Sigmoid colon (tissue), 7 donors: Measurements from ENCODE around the gene MEOX2. TPM values are rescaled to one million over a fixed set of nuclear protein-coding genes. Genes with fewer than 3 reads are reported as not detected.

Source experiments
- DNase-seq: peaks from one replicate; pipeline ENCODE4 v3.0.0-alpha.2; 2019
- H3K27ac ChIP-seq, 4 donors: fragments of 200-600 bp; sonication (generic); one replicate each; pipeline ENCODE4 v1.5.1; 2016 to 2019; ENCODE audit warnings: mild to moderate bottlenecking in 1 of 4
- H3K27me3 ChIP-seq, 3 donors: fragments of 200-600 bp; sonication (generic); one replicate each; pipeline ENCODE4 v1.5.1; 2019; ENCODE audit warnings: mild to moderate bottlenecking in 1 of 3
- H3K36me3 ChIP-seq, 4 donors: fragments of 200-600 bp; sonication (generic); one replicate each; pipeline ENCODE4 v1.5.1; 2016 to 2019
- H3K4me1 ChIP-seq, 4 donors: fragments of 200-600 bp; sonication (generic); one replicate each; pipeline ENCODE4 v1.5.1; 2017 to 2019
- H3K4me3 ChIP-seq, 4 donors: fragments of 200-600 bp; sonication (generic); one replicate each; pipeline ENCODE4 v1.5.1; 2017 to 2019; ENCODE audit warnings: mild to moderate bottlenecking in 2 of 4, moderate library complexity in 1 of 4
- H3K9me3 ChIP-seq, 4 donors: fragments of 200-600 bp in 3 of 4; sonication (generic) in 3 of 4; one replicate each; pipeline versions ENCODE4 v1.5.1 to v1.6.1; 2013 to 2019
- EP300 ChIP-seq, 4 donors: sonication (generic); formaldehyde crosslinking; IDR thresholded peaks; one replicate each; pipeline ENCODE4 v1.6.1; 2017; ENCODE audit warnings: antibody characterized with exemption in 4 of 4
- POLR2A ChIP-seq, 2 donors: fragments of 450-650 bp; IDR thresholded peaks; one replicate each; pipeline ENCODE4 v1.6.1; 2016; ENCODE audit warnings: antibody characterized with exemption in 2 of 2, mild to moderate bottlenecking in 2 of 2, moderate library complexity in 2 of 2
- POLR2AphosphoS5 ChIP-seq, 4 donors: sonication (generic); formaldehyde crosslinking; IDR thresholded peaks; one replicate each; pipeline ENCODE4 v1.6.1; 2017; ENCODE audit warnings: antibody characterized with exemption in 4 of 4
- WGBS, 2 donors: extraction: QIAGEN DNeasy Blood & Tissue Kit; methylation state at CpG; one replicate each; pipeline ENCODE4 v1.1.7; 2013; 5-methylcytosine and 5-hydroxymethylcytosine counted together
- intact Hi-C: fragments of 100-400 bp; cut with DNase I; formaldehyde crosslinking; loops from one replicate; pipeline ENCODE4 v1.15.1; 2023
- polyA plus RNA-seq, 3 donors: library from polyadenylated mRNA; stranded (reverse); fragments of 200-250 nt; gene quantifications; one replicate each; pipeline ENCODE4 v1.2.3, GENCODE V29; 2013
- total RNA-seq, 4 donors: library from RNA; depleted of rRNA; stranded (reverse); fragments of >200 nt; gene quantifications; one replicate each; pipeline ENCODE4 v1.1.0, GENCODE V29; 2016
- TF ChIP-seq, protein P1 (sequence below), 4 experiments: fragments of 450-650 bp in 3 of 4; fragments of 200-600 bp in 1 of 4; IDR thresholded peaks; one replicate each; pipeline ENCODE4 v1.5.1; 2016 to 2019; ENCODE audit warnings: antibody characterized with exemption in 4 of 4, mild to moderate bottlenecking in 3 of 4, moderate library complexity in 2 of 4
- donor health status: healthy with polysubstance abuse.
- donor health status: Bipolar disorder and iron deficiency.
- donor health status: healthy.

Gene MEOX2
- total and polyA plus RNA-seq, 7 donors = 0.23 to 9.7 (median 1.6) TPM

GRCh38 chr7:15571301-15571878 is 115.1 kb downstream of the MEOX2 start:
- DNase-seq = no peak
- 8 to 52% methylated on average over 3 of the region's 3 CpGs for WGBS, 2 donors
- Histone ChIP-seq H3K27me3 (no peaks in the 10 kb centered on the region), H3K9me3 (no peaks in the 10 kb centered on the region), H3K4me3 (no peak overlapping the region), H3K36me3 (no peaks in the 10 kb centered on the region), H3K4me1 (peaks cover 0 to 13% (median 2%) of the 10 kb centered on the region in 4 donors), H3K27ac (no peak overlapping the region)
- TF ChIP-seq EP300 (IDR thresholded peaks at IDR 0.05) = no peak
- TF ChIP-seq, protein P1, sequence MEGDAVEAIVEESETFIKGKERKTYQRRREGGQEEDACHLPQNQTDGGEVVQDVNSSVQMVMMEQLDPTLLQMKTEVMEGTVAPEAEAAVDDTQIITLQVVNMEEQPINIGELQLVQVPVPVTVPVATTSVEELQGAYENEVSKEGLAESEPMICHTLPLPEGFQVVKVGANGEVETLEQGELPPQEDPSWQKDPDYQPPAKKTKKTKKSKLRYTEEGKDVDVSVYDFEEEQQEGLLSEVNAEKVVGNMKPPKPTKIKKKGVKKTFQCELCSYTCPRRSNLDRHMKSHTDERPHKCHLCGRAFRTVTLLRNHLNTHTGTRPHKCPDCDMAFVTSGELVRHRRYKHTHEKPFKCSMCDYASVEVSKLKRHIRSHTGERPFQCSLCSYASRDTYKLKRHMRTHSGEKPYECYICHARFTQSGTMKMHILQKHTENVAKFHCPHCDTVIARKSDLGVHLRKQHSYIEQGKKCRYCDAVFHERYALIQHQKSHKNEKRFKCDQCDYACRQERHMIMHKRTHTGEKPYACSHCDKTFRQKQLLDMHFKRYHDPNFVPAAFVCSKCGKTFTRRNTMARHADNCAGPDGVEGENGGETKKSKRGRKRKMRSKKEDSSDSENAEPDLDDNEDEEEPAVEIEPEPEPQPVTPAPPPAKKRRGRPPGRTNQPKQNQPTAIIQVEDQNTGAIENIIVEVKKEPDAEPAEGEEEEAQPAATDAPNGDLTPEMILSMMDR (IDR thresholded peaks at IDR 0.05) = no peak
- TF ChIP-seq POLR2AphosphoS5 (IDR thresholded peaks at IDR 0.05) = no peak
- TF ChIP-seq POLR2A (IDR thresholded peaks at IDR 0.05) = no peak
- intact Hi-C loops = no loop called here

- WGBS, 2 donors = 75 to 80% methylated on average over 2 of the region's 2 CpGs
- TF ChIP-seq, protein P1 (IDR thresholded peaks at IDR 0.05) = no peak
- TF ChIP-seq POLR2A (IDR thresholded peaks at IDR 0.05) (no peak), EP300 (IDR thresholded peaks at IDR 0.05) (no peak), POLR2AphosphoS5 (IDR thresholded peaks at IDR 0.05) (no peak)
- intact Hi-C loops = no loop called here
Measured at GRCh38 chr7:15567652-15568051, 118.8 kb downstream of the MEOX2 start.

GRCh38 chr7:15567036-15567435 is 119.4 kb downstream of the MEOX2 start:
- H3K27me3 ChIP-seq = no peaks in the 10 kb centered on the region
- no peak for TF ChIP-seq POLR2AphosphoS5 (IDR thresholded peaks at IDR 0.05)
- TF ChIP-seq POLR2A (IDR thresholded peaks at IDR 0.05) = no peak
- TF ChIP-seq, protein P1 (IDR thresholded peaks at IDR 0.05) = no peak
- TF ChIP-seq EP300 (IDR thresholded peaks at IDR 0.05) = no peak
- no peak for DNase-seq
- no peaks in the 10 kb centered on the region for H3K36me3 ChIP-seq
- H3K27ac ChIP-seq = no peak overlapping the region
- WGBS, 2 donors = 86 to 88% methylated on average over 3 of the region's 3 CpGs
- H3K4me3 ChIP-seq = no peak overlapping the region
- intact Hi-C loops = no loop called here
- H3K4me1 ChIP-seq = peaks cover 0 to 13% (median 2%) of the 10 kb centered on the region in 4 donors
- no peaks in the 10 kb centered on the region for H3K9me3 ChIP-seq

More at GRCh38 chr7:15567652-15568051, 118.8 kb downstream of the MEOX2 start:
- H3K27me3 ChIP-seq = no peaks in the 10 kb centered on the region
- no peak overlapping the region for H3K27ac ChIP-seq
- peaks cover 0 to 13% (median 2%) of the 10 kb centered on the region in 4 donors for H3K4me1 ChIP-seq
- no peaks in the 10 kb centered on the region for H3K36me3 ChIP-seq
- no peak overlapping the region for H3K4me3 ChIP-seq
- H3K9me3 ChIP-seq = no peaks in the 10 kb centered on the region
- DNase-seq = no peak

DNA sequence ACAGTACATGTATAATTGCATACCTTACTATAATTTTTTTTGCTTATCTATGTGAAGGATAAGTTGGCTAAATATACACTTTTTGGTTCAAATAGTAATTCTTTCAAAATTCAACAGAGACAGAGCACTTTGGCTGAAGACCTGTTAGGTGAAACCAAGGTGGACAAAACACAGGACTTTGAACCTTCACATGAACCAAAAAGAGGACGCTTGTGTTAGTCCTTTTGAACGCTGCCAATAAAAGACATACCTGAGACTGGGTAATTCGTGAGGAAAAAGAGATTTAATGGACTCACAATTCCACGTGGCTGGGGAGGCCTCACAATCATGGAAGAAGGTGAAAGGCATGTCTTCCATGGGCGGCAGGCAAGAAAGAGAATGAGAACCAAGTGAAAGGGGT is 120.0 kb downstream of the MEOX2 start:
- H3K4me3 ChIP-seq = no peak overlapping the region
- no peaks in the 10 kb centered on the region for H3K27me3 ChIP-seq
- no peak for TF ChIP-seq POLR2A (IDR thresholded peaks at IDR 0.05)
- TF ChIP-seq EP300 (IDR thresholded peaks at IDR 0.05) = no peak
- TF ChIP-seq, protein P1 (IDR thresholded peaks at IDR 0.05) = no peak
- TF ChIP-seq POLR2AphosphoS5 (IDR thresholded peaks at IDR 0.05) = no peak
- WGBS, 2 donors = 85 to 86% methylated on average over 5 of the region's 5 CpGs
- H3K4me1 ChIP-seq = peaks cover 0 to 10% (median under 1%) of the 10 kb centered on the region in 4 donors
- no peaks in the 10 kb centered on the region for H3K9me3 ChIP-seq
- H3K27ac ChIP-seq = no peak overlapping the region
- intact Hi-C loops = no loop called here
- no peak for DNase-seq
- no peaks in the 10 kb centered on the region for H3K36me3 ChIP-seq

DNA sequence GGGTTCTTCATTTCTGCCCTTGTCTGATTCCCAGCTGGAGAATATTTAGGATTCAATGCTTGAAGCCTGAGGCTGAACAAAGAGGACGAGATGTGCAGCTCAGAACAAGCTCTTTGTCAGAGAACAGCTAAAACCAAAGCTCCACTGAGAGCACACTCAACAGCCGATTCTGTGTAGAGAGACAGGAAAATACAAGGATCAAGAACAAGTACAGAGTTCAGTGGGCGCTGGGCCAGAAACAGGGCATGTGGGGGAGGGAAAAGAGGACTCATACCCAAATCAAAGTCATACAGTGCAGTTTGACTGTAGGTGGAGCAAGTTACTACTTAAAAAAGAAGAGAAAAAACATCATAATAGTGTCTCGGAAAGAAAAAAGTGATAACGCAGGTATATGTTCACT is 124.6 kb downstream of the MEOX2 start, which contains the start of gene AGMO:
Gene AGMO, minus strand, starts transcription at position 181 of the 400 bp plus-strand sequence.
- WGBS, 2 donors = 18 to 65% methylated on average over 5 of the region's 5 CpGs
- H3K4me3 ChIP-seq = peak within 1 kb of the TSS in 1 of 4 donors; percentile 2
- DNase-seq = peak; percentile 72
- no peak for TF ChIP-seq EP300 (IDR thresholded peaks at IDR 0.05)
- TF ChIP-seq POLR2A (IDR thresholded peaks at IDR 0.05) = no peak
- TF ChIP-seq, protein P1 (IDR thresholded peaks at IDR 0.05) = no peak
- no peak for TF ChIP-seq POLR2AphosphoS5 (IDR thresholded peaks at IDR 0.05)
- H3K36me3 ChIP-seq = no peaks in the 10 kb centered on the region
- peak within 1 kb of the TSS; percentile 1 to 46 (median 22) for H3K27ac ChIP-seq
- H3K9me3 ChIP-seq = no peaks in the 10 kb centered on the region
- intact Hi-C loops = no loop called here
- H3K27me3 ChIP-seq = no peaks in the 10 kb centered on the region
- no peaks in the 10 kb centered on the region for H3K4me1 ChIP-seq
